ENCODE data around the gene PIGQ. TPM values are rescaled to one million over a fixed set of nuclear protein-coding genes. Genes with fewer than 3 reads are reported as not detected.

The PIGQ gene
- total and polyA plus RNA-seq, 2 of the 13 experiments (the other 11 are each of a cell fraction or from before 2014, with no cell fraction given) = 7.7 to 19.7 TPM

- in situ Hi-C loops (cut with HindIII; ENCODE audit: extremely low pct_ligation_motif_present, low pct_unique_long_range_greater_than_20kb) = no loop called here
- TF ChIP-seq ZBTB7B (CRISPR knock-in tag; IDR thresholded peaks at IDR 0.05) (no peak), GABPB1 (CRISPR knock-in tag; IDR thresholded peaks at IDR 0.05) (no peak), ZBTB38 (CRISPR knock-in tag; IDR thresholded peaks at IDR 0.05) (peak; percentile 23; the same call in 1 of the 2 replicates), TAF15 (IDR thresholded peaks at IDR 0.05; ENCODE audit: low read depth, low read length, poor library complexity, severe bottlenecking) (no peak)
- TF ChIP-seq, protein P1, sequence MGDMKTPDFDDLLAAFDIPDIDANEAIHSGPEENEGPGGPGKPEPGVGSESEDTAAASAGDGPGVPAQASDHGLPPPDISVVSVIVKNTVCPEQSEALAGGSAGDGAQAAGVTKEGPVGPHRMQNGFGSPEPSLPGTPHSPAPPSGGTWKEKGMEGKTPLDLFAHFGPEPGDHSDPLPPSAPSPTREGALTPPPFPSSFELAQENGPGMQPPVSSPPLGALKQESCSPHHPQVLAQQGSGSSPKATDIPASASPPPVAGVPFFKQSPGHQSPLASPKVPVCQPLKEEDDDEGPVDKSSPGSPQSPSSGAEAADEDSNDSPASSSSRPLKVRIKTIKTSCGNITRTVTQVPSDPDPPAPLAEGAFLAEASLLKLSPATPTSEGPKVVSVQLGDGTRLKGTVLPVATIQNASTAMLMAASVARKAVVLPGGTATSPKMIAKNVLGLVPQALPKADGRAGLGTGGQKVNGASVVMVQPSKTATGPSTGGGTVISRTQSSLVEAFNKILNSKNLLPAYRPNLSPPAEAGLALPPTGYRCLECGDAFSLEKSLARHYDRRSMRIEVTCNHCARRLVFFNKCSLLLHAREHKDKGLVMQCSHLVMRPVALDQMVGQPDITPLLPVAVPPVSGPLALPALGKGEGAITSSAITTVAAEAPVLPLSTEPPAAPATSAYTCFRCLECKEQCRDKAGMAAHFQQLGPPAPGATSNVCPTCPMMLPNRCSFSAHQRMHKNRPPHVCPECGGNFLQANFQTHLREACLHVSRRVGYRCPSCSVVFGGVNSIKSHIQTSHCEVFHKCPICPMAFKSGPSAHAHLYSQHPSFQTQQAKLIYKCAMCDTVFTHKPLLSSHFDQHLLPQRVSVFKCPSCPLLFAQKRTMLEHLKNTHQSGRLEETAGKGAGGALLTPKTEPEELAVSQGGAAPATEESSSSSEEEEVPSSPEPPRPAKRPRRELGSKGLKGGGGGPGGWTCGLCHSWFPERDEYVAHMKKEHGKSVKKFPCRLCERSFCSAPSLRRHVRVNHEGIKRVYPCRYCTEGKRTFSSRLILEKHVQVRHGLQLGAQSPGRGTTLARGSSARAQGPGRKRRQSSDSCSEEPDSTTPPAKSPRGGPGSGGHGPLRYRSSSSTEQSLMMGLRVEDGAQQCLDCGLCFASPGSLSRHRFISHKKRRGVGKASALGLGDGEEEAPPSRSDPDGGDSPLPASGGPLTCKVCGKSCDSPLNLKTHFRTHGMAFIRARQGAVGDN (CRISPR knock-in tag; IDR thresholded peaks at IDR 0.05) = peak; percentile 20; the same call in 1 of the 2 replicates
- FAIRE-seq (no peak), DNase-seq (ENCODE audit: low spot score) (no peak), ATAC-seq (peak; percentile 35; the same call in 1 of the 3 replicates)
- Histone ChIP-seq H3K79me2 (ENCODE audit: insufficient read depth, low read length) (no peaks in the 10 kb centered on the region), H4K20me1 (ENCODE audit: insufficient read depth, low read length) (no peaks in the 10 kb centered on the region), H3K4me1 (ENCODE audit: insufficient read depth, low read length) (peaks cover 9% of the 10 kb centered on the region), H3K4me2 (ENCODE audit: low read depth, low read length) (no peak overlapping the region), H3K36me3 (replicated peaks in 1 of 2; ENCODE audit: control insufficient read depth in 1 of 2, insufficient read depth in 2 of 2, low read length in 2 of 2) (peaks cover 1 to 9% of the 10 kb centered on the region in 2 experiments; a peak in 1 of 5 replicates), H2AFZ (ENCODE audit: low read length) (no peak overlapping the region), H3K9ac (ENCODE audit: insufficient read depth, low read depth, low read length) (no peak overlapping the region), H3K4me3 (replicated peaks in 1 of 3; ENCODE audit: insufficient read depth in 1 of 3, low read depth in 2 of 3, low read length in 3 of 3) (no peak overlapping the region), H3K27me3 (ENCODE audit: control insufficient read depth in 1 of 2, insufficient read depth in 2 of 2, low read length in 2 of 2) (no peaks in the 10 kb centered on the region), H3K27ac (ENCODE audit: extremely low read length, insufficient read depth, low read length) (no peak overlapping the region), H3K9me3 (ENCODE audit: low read length) (no peaks in the 10 kb centered on the region)
- intact Hi-C loops (cut with micrococcal nuclease; ENCODE audit: unreplicated experiment) = no loop called here
- no TSS peak for BruUV-seq (replicated peaks)
- ChIA-PET POLR2A (no interaction called here), CTCF (ENCODE audit: low intra/inter-chr PET ratio, low total read pairs) (no interaction called here)
- 84% methylated on average over 26 of the region's 39 CpGs for WGBS (ENCODE audit: low lambda C conversion rate)
These were observed 47.2 kb downstream of the PIGQ start for GRCh38 chr16:616733-617586.

Measured in HepG2 (cell line).